Smooth muscle cell (in vitro differentiated cells): Measurements from ENCODE around the gene MAML2. TPM values are rescaled to one million over a fixed set of nuclear protein-coding genes. Genes with fewer than 3 reads are reported as not detected.

ENCODE experiments used
- DNase-seq: peaks from one replicate; lab custom pipeline; 2025; ENCODE audit not compliant: unreplicated experiment; lab: John Stamatoyannopoulos, UW
- H2AFZ ChIP-seq: fragments of 200-600 bp; sonication (generic); 2 replicates; pipeline ENCODE4 v1.6.0; 2016; ENCODE audit warnings: antibody characterized with exemption, low read depth, mild to moderate bottlenecking
- H3F3A ChIP-seq: fragments of 200-600 bp; sonication (generic); 2 replicates; pipeline ENCODE4 v1.6.0; 2017; ENCODE audit warnings: antibody characterized with exemption, low read depth
- H3K27ac ChIP-seq: fragments of 200-600 bp; sonication (generic); 2 replicates; pipeline ENCODE4 v1.5.1; 2016; ENCODE audit warnings: low read depth, mild to moderate bottlenecking
- H3K27me3 ChIP-seq: fragments of 200-600 bp; sonication (generic); 2 replicates; pipeline ENCODE4 v1.6.1; 2016; ENCODE audit warnings: low read depth, mild to moderate bottlenecking
- H3K36me3 ChIP-seq: fragments of 200-600 bp; sonication (generic); 2 replicates; pipeline ENCODE4 v1.5.1; 2016; ENCODE audit warnings: low read depth
- H3K4me1 ChIP-seq: fragments of 200-600 bp; sonication (generic); 2 replicates; pipeline ENCODE4 v1.5.1; 2016; ENCODE audit warnings: low read depth
- H3K4me2 ChIP-seq: fragments of 200-600 bp; sonication (generic); 2 replicates; pipeline ENCODE4 v1.6.0; 2016; ENCODE audit warnings: mild to moderate bottlenecking
- H3K4me3 ChIP-seq: fragments of 200-600 bp; sonication (generic); 2 replicates; pipeline ENCODE4 v1.5.1; 2016; ENCODE audit warnings: mild to moderate bottlenecking
- H3K79me2 ChIP-seq: fragments of 200-600 bp; sonication (generic); 2 replicates; pipeline ENCODE4 v1.6.0; 2016; ENCODE audit warnings: low read depth, mild to moderate bottlenecking
- H3K9ac ChIP-seq: fragments of 200-600 bp; sonication (generic); 2 replicates; pipeline ENCODE4 v1.6.0; 2016; ENCODE audit warnings: low read depth
- H3K9me3 ChIP-seq: fragments of 200-600 bp; sonication (generic); replicated peaks from 2 replicates; pipeline ENCODE4 v1.5.1; 2016; ENCODE audit warnings: low read depth
- H4K20me1 ChIP-seq: fragments of 200-600 bp; sonication (generic); 2 replicates; pipeline ENCODE4 v1.6.0; 2016; ENCODE audit warnings: low read depth
- CTCF ChIP-seq: fragments of 200-600 bp; sonication (generic); IDR thresholded peaks from 2 replicates; pipeline ENCODE4 v1.5.1; 2017; ENCODE audit warnings: borderline replicate concordance, mild to moderate bottlenecking, antibody characterized with exemption; ENCODE audit not compliant: insufficient read depth, poor library complexity, severe bottlenecking
- WGBS: methylation state at CpG from one replicate; pipeline ENCODE4 v1.1.7; 2016; ENCODE audit warnings: low lambda C conversion rate; 5-methylcytosine and 5-hydroxymethylcytosine counted together
- polyA plus RNA-seq: library from polyadenylated mRNA; unstranded; fragments of >200 nt; fragmentation: Nextera tagmentation; extraction: Ambion mirVana; gene quantifications from 2 replicates; pipeline ENCODE4 v1.2.1, GENCODE V29; 2016
- total RNA-seq: library from RNA; depleted of rRNA; stranded (reverse); fragments of >200 nt; gene quantifications from 2 replicates; pipeline ENCODE4 v1.2.3, GENCODE V29; 2014

MAML2 gene
- total and polyA plus RNA-seq, 2 experiments from 2014 or later = 8.7 to 52.4 TPM

GRCh38 chr11:96151501-96151900 lies 191.5 kb downstream of the MAML2 start:
- peaks cover 29% of the 10 kb centered on the region for H3K4me1 ChIP-seq
- 93% methylated on average over 3 of the region's 3 CpGs for WGBS
- no peaks in the 10 kb centered on the region for H4K20me1 ChIP-seq
- peak overlapping the region; percentile 98 for H3K27ac ChIP-seq
- no peak overlapping the region for H3K4me3 ChIP-seq
- H2AFZ ChIP-seq = no peak overlapping the region
- TF ChIP-seq CTCF = no peak
- peaks cover 34% of the 10 kb centered on the region for H3K79me2 ChIP-seq
- no peak overlapping the region for H3K4me2 ChIP-seq
- peaks cover 48% of the 10 kb centered on the region for H3F3A ChIP-seq
- H3K9ac ChIP-seq = peak overlapping the region; percentile 96
- H3K36me3 ChIP-seq = no peaks in the 10 kb centered on the region
- DNase-seq = no peak
- no peaks in the 10 kb centered on the region for H3K27me3 ChIP-seq
- no peaks in the 10 kb centered on the region for H3K9me3 ChIP-seq

GRCh38 chr11:96150609-96151008 lies 192.4 kb downstream of the MAML2 start:
- Histone ChIP-seq H3F3A (peaks cover 45% of the 10 kb centered on the region), H3K27ac (peak overlapping the region; percentile 98), H3K36me3 (no peaks in the 10 kb centered on the region), H3K9me3 (no peaks in the 10 kb centered on the region), H2AFZ (no peak overlapping the region), H3K9ac (peak overlapping the region; percentile 96), H3K79me2 (peaks cover 34% of the 10 kb centered on the region), H3K27me3 (no peaks in the 10 kb centered on the region), H4K20me1 (no peaks in the 10 kb centered on the region), H3K4me2 (peak overlapping the region; percentile 45), H3K4me3 (no peak overlapping the region), H3K4me1 (peaks cover 26% of the 10 kb centered on the region)
- WGBS = 47% methylated on average over 4 of the region's 4 CpGs
- no peak for DNase-seq
- no peak for TF ChIP-seq CTCF

- H3K79me2 ChIP-seq = peaks cover 36% of the 10 kb centered on the region
- 32% methylated on average over 7 of the region's 7 CpGs for WGBS
Measured at GRCh38 chr11:96149743-96150555, 193.0 kb downstream of the MAML2 start.

More at GRCh38 chr11:96149743-96150555, 193.0 kb downstream of the MAML2 start:
- Histone ChIP-seq H3K4me2 (peak overlapping the region; percentile 45), H3K9ac (peak overlapping the region; percentile 96), H3K27me3 (no peaks in the 10 kb centered on the region), H4K20me1 (no peaks in the 10 kb centered on the region), H3F3A (peaks cover 40% of the 10 kb centered on the region), H3K9me3 (no peaks in the 10 kb centered on the region), H3K4me3 (no peak overlapping the region), H3K36me3 (no peaks in the 10 kb centered on the region), H2AFZ (no peak overlapping the region), H3K27ac (peak overlapping the region; percentile 98), H3K4me1 (peaks cover 27% of the 10 kb centered on the region)
- no peak for DNase-seq
- no peak for TF ChIP-seq CTCF
